Osteoblast (primary cell): Measurements from ENCODE around the gene SLC25A47. TPM values are rescaled to one million over a fixed set of nuclear protein-coding genes. Genes with fewer than 3 reads are reported as not detected.
A peak's percentile ranks its signal among the peaks of the same experiment; 100 is the strongest.
"Not testable (repeated sequence)": the region's sequence is repeated elsewhere in the genome, so short reads cannot be mapped to it uniquely, and the experiment has no call there.

Experiments
- DNase-seq: peaks from one replicate; pipeline ENCODE4 v3.0.0; 2011; ENCODE audit warnings: low spot score, mixed read lengths; ENCODE audit not compliant: insufficient read length; ENCODE audit errors: missing footprints
- H2AFZ ChIP-seq: 2 replicates; pipeline ENCODE4 v1.6.0; 2011; ENCODE audit warnings: mild to moderate bottlenecking, low read length
- H3K27ac ChIP-seq: 2 replicates; pipeline ENCODE4 v1.5.1; 2011; ENCODE audit warnings: mild to moderate bottlenecking, low read depth, low read length, moderate library complexity
- H3K27me3 ChIP-seq: 2 replicates; pipeline ENCODE4 v1.6.0; 2012; ENCODE audit warnings: mild to moderate bottlenecking, control low read depth, inconsistent platforms, low read length, moderate library complexity; ENCODE audit not compliant: insufficient read depth
- H3K36me3 ChIP-seq: 2 replicates; pipeline ENCODE4 v1.5.1; 2011; ENCODE audit warnings: mild to moderate bottlenecking, low read length, control low read depth, moderate library complexity; ENCODE audit not compliant: insufficient read depth
- H3K4me1 ChIP-seq: 2 replicates; pipeline ENCODE4 v1.5.1; 2011; ENCODE audit warnings: mild to moderate bottlenecking, low read length, control low read depth, moderate library complexity; ENCODE audit not compliant: insufficient read depth
- H3K4me2 ChIP-seq: 2 replicates; pipeline ENCODE4 v1.6.0; 2011; ENCODE audit warnings: mild to moderate bottlenecking, low read length; ENCODE audit not compliant: insufficient read depth
- H3K4me3 ChIP-seq: fragments of 200-600 bp; sonication (generic); 3 replicates; pipeline ENCODE4 v1.5.1; 2012; ENCODE audit warnings: mild to moderate bottlenecking, low read length, inconsistent platforms; ENCODE audit not compliant: insufficient read depth
- H3K79me2 ChIP-seq: 2 replicates; pipeline ENCODE4 v1.6.0; 2012; ENCODE audit warnings: mild to moderate bottlenecking, low read length, control low read depth, inconsistent platforms; ENCODE audit not compliant: insufficient read depth
- H3K9me3 ChIP-seq: 2 replicates; pipeline ENCODE4 v1.5.1; 2011; ENCODE audit warnings: low read depth, low read length, control low read depth
- H4K20me1 ChIP-seq: 2 replicates; pipeline ENCODE4 v1.6.0; 2012; ENCODE audit warnings: mild to moderate bottlenecking, low read length, control low read depth; ENCODE audit not compliant: insufficient read depth
- CTCF ChIP-seq: IDR thresholded peaks from 2 replicates; pipeline ENCODE4 v1.5.1; 2011; ENCODE audit warnings: mild to moderate bottlenecking, low read depth, low read length, moderate library complexity; ENCODE audit errors: extremely low read depth
- total RNA-seq: library from RNA; depleted of rRNA; stranded (reverse); fragments of >200 nt; gene quantifications from 2 replicates; pipeline ENCODE4 v1.2.3, GENCODE V29; 2012

SLC25A47 gene
- total RNA-seq, 1 donor = not detected

- no peak overlapping the region for H3K4me2 ChIP-seq
- no peaks in the 10 kb centered on the region for H3K27me3 ChIP-seq
- no peak overlapping the region for H2AFZ ChIP-seq
- peaks cover 39% of the 10 kb centered on the region for H4K20me1 ChIP-seq
- peaks cover under 1% of the 10 kb centered on the region for H3K36me3 ChIP-seq
- peak; percentile 72 for DNase-seq
- H3K27ac ChIP-seq = no peak overlapping the region
- no peak for TF ChIP-seq CTCF
- H3K4me3 ChIP-seq = no peak overlapping the region
- H3K79me2 ChIP-seq = peaks cover 47% of the 10 kb centered on the region
- H3K4me1 ChIP-seq = peaks cover 32% of the 10 kb centered on the region
- no peaks in the 10 kb centered on the region for H3K9me3 ChIP-seq
Observed at GRCh38 chr14:100282766-100283419, 40.2 kb upstream of the SLC25A47 start.

GRCh38 chr14:100283436-100283835, 39.7 kb upstream of the SLC25A47 start:
- peaks cover 41% of the 10 kb centered on the region for H3K79me2 ChIP-seq
- H3K27me3 ChIP-seq, H3K9me3 ChIP-seq, H3K4me2 ChIP-seq, DNase-seq, H2AFZ ChIP-seq, H3K4me3 ChIP-seq, H3K27ac ChIP-seq, H3K36me3 ChIP-seq: not testable (repeated sequence)
- H4K20me1 ChIP-seq = peaks cover 37% of the 10 kb centered on the region
- H3K4me1 ChIP-seq = peaks cover 26% of the 10 kb centered on the region

GRCh38 chr14:100283984-100284881, 38.9 kb upstream of the SLC25A47 start:
- no peaks in the 10 kb centered on the region for H3K27me3 ChIP-seq
- no peaks in the 10 kb centered on the region for H3K9me3 ChIP-seq
- H2AFZ ChIP-seq = no peak overlapping the region
- H3K27ac ChIP-seq = no peak overlapping the region
- H3K4me2 ChIP-seq = peak overlapping the region; percentile 93
- H4K20me1 ChIP-seq = peaks cover 29% of the 10 kb centered on the region
- peak overlapping the region; percentile 86 for H3K4me3 ChIP-seq
- peak; percentile 62 for DNase-seq
- H3K79me2 ChIP-seq = peaks cover 34% of the 10 kb centered on the region
- H3K4me1 ChIP-seq = peaks cover 19% of the 10 kb centered on the region
- H3K36me3 ChIP-seq = no peaks in the 10 kb centered on the region
- TF ChIP-seq CTCF = no peak

GRCh38 chr14:100285021-100285912, 37.9 kb upstream of the SLC25A47 start:
- no peaks in the 10 kb centered on the region for H3K9me3 ChIP-seq
- H3K79me2 ChIP-seq = peaks cover 23% of the 10 kb centered on the region

More at GRCh38 chr14:100285021-100285912, 37.9 kb upstream of the SLC25A47 start:
- peak; percentile 99 for DNase-seq
- Histone ChIP-seq H4K20me1 (peaks cover 19% of the 10 kb centered on the region), H3K4me2 (peak overlapping the region; percentile 93), H3K36me3 (no peaks in the 10 kb centered on the region), H3K27me3 (no peaks in the 10 kb centered on the region), H3K4me3 (peak overlapping the region; percentile 86), H3K27ac (peak overlapping the region; percentile 73), H3K4me1 (peaks cover 15% of the 10 kb centered on the region), H2AFZ (peak overlapping the region; percentile 47)
- TF ChIP-seq CTCF = peak; percentile 60
